ENCODE measurements around the gene ABLIM1.
A peak's percentile ranks its signal among the peaks of the same experiment; 100 is the strongest.

Gene ABLIM1

DNA sequence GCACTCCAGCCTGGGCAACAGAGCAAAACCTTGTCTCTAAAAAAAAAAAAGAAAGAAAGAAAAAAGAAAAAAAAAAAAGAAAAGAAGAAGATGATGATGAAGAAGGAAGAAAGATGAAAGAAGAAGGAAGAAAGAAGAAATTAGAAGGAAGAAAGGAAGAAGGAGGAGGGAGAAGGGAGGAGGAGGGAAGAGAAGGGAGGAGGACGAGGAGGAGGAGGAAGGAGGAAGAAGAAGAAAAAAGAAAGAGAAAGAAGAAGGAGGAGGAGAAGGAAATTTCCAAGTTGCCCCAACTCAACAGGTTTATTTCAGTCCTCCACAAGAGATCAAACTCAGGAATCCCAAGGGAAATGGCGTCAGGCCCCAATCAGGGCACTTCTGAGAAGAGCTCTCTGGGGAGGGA, 115.7 kb downstream of the ABLIM1 start:
- no peak for DNase-seq

DNA sequence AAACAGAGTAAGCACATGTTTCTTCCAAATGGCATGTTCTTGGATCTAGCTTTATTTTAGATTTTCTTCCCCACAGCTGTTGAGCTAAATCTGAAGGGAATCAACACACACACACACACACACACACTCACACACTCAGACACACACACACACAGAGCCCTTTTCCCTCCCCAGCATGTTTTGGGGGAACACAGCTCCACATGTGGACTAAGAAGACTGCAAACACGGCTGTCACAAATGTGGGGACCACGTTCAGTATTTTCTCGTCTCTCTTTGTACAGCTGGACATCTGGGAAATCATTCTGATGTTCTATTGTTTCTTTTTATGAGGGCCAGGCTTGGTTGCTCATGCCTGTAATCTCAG, 116.3 kb downstream of the ABLIM1 start:
- DNase-seq = no peak

DNA sequence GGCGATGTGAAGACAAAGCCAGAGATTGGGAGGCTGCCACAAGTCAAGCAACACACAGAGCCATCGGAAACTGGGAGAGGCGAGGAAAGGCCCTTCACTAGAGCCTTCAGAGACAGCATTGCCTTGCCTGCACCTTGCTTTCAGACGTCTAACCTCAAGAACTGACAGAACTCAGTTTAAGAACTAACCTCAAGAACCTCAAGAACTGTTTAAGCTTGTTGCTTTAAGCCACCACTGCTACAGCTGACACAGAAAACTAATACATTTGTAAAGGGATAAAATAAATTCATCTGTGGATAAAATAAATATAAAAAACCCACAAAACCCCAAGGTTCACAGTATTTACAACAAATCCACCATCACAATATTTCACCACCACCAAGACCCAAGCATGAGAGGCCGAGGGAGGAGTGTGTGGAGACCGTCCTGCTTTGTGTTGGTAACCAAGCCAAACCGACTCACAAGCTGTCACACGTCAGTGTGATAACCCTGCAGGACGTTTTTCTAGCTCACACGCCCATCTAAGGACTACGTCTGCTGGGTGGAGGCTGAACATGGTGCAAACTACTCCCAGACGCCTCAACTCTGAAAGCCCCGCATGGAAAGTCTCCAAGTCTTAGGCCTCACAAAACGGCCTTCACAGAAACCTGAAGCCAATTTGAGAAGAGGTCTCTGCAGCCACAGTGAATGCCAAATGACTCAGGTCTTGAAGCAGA, 116.8 kb downstream of the ABLIM1 start:
- no peak for DNase-seq

DNA sequence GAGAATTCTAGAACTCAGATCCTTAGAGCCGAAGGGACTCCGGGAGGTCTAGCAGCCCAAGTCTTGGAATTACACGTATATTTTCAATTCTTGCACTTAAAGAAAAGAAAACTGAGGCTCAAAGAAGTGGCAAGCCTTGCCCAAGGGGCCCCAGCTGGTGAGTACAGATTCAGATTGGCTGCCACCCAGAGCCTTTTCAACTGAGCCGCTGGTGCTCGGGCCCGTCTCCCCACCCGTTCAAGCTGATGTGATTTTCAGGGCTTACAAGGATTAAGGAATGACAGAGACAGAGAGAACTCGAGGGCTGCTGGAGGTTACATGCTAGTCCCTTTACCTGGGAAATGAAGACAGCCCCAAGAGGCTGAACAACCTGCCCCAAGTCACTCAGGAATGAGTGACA, 117.8 kb downstream of the ABLIM1 start:
- no peak for DNase-seq

DNA sequence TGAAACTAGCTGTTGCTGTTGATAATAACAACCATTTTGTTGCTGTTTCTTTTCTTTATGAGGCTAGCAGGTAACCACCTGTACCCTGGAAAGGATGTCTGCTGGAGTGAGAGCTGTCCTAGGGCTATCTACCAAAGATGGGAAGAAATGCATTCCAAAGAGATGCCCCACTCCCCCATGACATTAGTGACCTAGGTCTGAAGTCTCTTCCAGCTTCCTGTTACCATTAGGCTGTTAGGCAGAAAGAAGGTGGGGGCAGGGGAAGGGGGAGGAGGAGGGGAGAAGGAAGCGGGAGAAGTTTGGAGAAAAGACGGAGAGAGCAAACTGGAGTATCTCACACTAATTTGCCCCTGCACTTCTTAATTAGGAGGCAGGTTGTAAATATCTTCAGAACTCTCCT, 118.5 kb downstream of the ABLIM1 start:
- no peak for DNase-seq

DNA sequence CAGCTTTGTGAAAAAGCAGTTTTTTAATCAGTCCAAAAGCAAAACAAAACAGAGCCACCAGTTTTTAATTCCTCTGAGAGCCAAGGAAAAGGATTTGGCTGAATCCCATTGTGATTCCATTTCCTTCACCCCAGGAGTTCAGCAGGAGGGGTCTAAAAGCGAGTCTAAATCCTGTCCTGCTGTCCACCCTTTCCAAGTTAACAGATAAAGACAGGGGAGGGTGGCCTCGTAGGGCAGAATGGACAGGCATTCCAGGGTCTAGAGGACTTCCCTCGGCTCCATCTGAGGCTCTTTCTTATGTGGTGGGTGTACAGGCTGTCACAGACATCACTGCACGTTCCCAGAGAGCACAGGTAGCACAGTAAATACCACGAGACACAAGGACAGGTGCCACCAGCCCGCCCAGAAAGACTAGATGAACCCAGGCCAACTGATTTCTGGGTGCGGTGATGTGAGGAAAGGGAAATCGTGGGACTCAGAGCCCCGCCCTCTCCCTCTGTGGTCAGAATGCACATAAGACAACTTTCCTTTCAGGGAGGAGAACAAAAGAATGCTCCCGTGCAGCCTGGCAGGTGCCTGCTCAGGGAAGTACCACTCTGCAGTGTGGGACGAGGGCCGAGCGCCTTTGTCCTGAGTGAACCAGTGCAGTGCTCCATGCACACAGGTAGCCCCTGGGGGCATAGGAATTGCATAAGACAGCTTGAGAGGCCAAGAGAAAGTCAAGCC, 119.7 kb downstream of the ABLIM1 start:
- DNase-seq = no peak

DNA sequence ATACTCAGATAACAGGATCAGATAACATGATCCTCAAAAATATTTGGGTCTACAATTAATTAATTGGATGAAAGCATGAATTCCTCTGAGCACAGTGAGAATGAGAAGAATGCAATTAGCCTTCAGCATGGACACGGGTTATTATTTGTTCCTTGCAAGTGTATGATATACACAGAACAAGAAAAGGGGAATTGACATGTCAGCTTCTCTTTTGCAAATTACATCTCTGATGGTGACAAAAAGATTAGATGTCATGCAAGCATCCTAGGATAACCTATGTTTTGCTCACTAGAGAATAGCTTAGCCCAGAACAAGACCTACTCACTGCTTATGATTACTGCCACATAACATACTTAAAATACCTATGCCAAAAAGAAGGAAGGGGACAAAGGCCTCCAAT, 120.3 kb downstream of the ABLIM1 start:
- no peak for DNase-seq

DNA sequence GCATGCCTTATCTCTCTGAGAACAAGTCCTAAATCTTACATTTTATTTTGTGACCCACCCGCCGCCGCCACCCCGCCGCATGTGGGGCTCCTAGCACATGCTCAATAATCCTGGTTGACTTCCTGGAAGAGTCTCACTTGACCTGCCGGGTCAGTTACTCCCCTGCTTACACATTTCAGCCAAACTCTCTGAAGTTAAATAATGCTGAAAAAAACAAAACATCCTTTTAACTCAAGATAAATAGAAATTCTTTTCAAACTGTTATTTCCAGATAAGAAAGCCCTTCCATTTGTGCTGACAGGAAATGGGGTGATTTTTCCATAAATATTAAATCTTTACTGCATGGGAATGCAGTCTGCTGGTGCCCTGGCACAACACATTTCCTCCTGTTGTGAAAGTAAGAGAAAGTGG, 123.5 kb downstream of the ABLIM1 start:
- no peak for DNase-seq

DNA sequence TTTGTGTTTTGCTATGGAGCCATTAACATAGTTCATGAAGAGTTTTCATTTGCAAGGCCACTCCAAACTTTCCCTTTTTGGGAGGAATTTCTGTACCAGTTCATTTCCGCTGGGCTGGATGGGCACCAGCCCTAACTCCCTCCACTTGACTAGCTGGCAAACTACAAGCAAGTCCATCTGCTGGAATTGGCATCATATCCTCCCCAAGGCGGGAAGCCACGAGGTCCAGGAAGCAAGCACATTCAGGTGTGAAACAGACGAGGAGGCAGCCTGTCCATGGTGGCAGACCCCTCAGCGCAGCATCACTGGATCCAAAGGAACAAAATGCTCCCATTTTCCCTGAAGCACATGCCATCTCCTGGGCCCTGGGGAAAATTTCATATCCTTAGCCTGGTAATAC, 125.8 kb downstream of the ABLIM1 start:
- DNase-seq = no peak

DNA sequence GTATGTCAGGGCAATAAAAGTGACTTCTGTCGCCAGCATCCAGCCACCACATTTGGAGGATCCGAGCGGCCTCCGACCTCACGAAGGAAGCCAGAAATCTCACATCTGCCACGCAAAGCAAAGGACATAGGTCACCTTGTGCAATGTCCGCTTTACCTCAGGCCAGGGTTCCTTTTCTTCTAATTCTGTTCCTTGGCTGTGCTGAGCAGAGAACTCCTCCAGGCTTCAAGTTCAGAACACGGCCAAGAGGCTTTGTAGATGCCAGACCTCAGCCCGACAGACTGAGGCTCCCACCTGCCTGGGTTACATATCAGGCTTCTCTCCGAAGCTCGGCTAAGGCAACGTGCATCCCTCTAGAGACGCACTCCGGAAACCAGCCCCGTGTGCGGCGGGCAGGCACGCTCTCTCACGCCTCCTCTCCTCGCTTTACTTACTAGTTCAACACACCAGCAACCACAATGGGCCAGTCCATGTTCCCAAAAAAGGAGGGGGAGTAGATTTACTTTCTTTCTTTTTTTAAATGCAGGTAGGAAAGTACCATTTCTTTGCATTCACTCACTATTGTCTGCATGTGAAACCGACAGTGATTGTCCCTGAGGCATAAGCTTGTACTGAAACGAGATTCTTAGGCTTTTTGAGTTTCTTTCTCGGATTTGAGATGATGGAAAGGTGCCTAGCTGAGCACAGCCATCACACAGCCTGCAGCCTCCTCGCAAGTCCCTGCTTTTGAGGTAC, 131.4 kb downstream of the ABLIM1 start:
- DNase-seq = peak; percentile 41

DNA sequence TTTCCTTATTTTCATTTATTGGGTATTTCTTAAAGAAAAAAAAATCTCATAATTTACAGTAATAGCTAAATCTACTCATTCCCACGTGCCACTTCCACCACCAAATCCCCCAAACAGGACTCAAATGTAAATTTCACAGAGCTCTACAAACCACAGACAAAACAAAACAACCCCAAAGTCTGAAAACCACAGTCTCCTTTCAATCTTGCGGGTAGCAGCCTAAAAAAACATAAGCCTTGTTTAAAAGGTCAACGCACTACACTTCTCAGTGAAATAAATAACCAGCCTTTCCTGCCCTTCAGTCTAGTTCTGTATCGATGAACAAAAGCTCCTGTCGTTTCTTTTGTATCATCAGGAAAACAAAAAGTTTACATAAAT, 132.0 kb downstream of the ABLIM1 start:
- DNase-seq = no peak

DNA sequence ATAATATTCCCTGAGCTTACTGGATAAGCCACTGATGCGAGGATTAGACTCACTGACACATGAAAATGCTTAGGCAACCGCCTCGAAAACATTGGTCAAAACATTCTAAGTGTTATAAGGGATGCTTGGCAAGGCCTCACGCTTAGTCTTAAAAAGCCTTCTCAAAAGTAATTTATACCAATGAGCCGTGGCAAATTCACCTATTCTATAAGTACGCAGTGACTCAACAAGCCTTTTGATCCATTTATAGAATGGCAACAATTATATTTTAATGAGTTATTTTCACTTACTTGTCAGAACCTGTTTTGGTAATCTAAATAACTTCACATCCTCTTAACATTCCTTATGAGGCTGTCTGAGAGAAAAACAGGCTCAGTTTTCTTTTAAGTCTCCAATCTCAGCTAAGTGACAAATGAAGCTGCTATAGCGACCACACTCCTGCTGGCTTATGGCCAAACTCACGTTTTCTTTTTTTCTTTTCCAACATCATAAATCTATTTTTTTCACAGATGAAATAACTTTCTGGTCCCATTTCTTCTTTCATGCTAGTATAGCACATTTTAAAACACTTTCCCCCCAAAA, 132.6 kb downstream of the ABLIM1 start:
- DNase-seq = no peak

DNA sequence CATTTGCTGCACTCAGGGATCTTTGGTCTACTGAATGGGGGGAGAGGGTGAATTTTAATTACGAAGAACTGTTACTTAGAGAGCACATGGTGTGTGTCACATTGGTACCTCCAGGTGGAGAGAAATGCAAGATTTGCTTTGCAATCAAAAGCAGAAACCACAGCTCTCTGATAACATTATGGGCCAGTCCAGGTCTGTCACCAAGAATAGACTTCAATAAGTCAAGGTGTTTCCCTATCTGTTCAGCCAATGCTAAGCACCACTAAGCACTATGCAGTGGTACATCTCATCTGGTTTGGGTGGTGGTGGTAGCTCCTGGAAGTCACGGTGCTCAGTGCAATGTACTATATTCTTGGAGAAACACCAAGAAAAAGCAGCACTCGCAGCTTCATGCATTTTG, 134.2 kb downstream of the ABLIM1 start:
- DNase-seq = no peak

DNA sequence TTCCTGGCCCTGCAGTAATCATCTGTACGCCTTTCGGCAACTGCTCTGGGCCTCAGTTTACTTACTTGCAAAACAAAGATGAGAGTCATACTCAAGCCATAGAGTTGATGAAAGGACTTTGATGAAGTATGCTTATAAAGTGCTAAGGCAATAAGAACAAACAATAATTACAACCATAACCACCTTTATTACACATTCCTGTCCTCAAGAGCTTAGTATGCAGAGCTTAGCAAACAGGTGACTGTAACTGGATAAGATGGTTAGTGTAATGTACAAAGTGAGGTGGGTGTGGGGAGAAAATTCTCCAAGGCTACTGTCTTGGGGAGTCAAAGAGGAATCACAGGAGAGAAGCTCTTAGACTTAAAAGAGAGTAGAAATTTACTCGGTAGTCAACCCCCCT, 136.8 kb downstream of the ABLIM1 start:
- DNase-seq = no peak

DNA sequence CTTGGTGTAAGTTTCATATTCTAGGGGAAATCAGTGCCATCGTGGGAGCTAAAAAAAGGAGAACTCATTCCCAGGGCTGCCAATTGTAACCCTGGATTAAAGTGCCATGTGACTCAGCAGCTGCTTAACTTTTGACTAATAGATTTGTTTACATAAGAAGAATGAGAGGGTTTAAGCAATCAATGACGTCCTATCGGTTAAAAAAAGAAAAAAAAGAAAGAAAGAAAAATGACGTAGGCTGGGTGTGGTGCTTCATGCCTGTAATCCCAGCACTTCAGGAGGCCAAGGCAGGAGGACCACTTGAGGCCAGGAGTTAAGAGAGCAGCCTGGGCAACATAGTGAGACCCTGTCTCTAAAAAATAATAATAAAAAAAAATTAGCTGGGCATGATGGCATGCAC, 137.6 kb downstream of the ABLIM1 start:
- no peak for DNase-seq

DNA sequence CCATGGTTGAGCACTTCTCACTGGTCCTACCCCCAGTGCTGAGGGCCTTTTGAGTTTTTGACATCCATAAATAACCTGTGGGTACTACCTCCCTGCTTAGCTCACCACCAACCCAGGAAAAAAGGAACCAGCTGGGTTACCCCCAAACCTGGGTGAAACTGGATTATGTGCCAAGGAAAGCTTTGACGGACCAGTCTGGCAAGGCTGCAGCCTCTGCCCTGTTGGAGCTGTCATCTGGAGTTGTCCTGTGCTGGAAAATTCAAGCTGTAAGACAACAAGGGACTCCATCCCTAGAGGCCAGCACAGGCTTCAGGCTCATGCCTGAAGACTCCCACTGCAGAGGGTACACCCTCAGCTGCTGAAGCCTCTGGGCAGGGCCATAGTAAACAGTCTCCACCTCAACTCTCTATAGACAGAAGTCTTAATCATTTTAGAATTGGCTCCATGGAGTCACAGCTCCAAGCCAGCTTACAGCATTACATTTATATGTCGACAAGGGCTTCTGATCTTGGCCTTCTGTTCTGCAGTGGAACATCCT, 138.2 kb downstream of the ABLIM1 start:
- DNase-seq = no peak

DNA sequence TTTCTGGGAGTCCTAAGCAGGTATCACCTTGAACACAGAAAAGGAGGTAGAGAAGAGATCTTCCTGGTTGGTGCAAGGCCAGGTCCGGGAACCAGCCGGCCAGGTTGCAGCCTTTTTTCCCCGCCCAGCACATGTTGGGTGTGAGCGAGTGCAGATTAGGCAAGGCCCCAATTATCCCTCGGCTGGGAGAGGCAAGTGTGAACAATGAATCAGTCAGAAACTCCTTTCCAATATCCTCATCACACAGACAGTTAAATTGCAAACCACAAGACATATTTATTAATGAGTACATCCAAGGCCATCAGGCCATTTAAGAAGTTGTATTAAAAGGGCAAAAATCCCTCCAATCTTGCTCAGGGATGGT, 138.8 kb downstream of the ABLIM1 start:
- DNase-seq = no peak

DNA sequence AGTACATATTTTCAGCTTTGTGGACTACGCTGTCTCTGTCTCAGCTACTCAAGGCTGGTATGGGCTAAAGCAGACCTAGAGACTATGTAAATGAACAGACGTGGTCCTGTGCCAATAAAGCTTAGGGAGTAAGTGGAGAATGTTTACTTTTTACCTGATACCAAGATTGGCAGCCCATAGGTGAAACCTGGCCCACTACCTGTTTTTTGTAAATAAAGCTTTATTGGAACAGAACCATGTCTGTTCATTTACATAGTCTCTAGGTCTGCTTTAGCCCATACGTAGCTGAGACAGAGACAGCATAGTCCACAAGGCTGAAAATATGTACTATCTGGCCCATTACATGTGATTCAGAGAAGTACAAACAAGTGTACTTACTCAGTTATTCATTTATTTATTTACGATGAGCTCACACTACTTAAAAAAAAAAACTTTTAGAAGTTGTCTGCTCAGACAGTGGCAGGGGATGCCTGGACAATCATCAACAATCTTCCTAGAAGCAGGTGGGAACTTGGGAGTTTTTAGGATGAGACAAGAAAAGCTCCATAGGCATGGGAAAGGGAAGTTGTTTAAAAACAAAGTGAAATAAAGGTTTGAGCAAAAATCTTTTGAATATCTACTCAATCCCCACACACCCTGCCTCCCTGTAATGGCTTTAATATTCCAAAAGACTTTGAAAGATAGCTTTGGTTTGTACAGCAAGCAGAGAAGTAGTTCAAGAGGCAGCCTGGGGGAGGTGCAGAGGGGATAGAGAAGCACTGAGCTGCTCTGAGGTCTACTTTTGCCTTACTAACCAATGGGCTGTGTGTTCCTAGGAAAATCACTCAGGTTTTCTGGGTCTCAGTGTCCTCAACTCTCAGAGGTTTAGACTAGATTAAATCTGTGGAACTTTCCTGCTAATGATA, 139.4 kb downstream of the ABLIM1 start:
- DNase-seq = no peak

DNA sequence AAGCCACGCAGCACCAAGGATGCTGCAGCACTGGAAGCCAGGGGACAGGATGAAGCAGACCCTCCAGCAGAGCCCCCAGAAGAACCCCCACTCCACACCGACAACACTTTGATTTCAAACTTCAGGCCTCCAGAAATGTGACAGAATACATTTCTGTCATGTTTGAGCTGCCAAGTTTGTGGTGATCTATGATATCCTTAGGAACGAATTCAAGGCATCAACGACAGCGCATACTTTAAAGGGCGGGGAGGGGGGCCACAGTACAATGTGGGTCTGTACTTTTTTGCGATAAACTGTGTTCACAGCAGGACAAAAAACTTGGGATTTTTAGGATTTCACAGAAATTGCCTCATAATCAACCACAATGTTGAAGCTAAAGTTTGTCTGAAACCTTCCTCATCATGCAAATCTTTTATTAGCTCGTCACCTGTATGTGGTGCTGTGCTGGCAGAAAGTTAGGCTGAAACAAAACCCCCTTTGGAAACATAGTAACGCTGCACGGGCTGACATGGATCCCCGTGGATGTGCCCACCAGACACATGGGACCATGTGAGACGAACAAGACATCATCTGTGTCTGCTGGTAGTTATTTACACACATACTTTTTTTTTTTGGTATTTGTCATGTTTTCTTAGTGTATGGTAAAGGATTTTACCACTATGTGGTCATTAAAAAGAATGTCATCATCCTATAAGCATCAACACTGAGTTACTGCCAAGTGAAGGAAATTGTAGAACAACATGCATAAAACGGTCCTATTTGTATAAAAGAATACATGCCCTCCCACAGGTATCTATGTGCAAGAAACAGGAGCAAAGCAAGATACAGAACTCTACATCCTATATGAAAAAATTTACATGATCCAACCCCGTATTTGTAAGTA, 140.5 kb downstream of the ABLIM1 start:
- no peak for DNase-seq

DNA sequence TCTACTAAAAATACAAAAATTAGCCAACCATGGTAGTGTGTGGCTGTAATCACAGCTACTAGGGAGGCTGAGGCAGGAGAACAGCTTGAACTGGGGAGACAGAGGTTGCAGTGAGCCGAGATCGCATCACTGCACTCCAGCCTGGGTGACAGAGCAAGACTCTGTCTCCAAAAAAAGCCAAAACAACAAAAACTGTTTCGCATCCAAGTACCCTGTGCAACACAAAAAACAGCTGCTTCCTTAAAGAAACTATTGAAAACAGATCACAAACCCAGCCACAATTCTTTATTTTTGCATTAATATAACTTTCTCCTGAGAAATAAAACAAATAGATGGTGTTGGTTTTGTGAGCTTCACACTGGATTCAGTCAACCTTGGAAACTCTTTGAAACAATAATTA, 141.7 kb downstream of the ABLIM1 start:
- DNase-seq = no peak

DNA sequence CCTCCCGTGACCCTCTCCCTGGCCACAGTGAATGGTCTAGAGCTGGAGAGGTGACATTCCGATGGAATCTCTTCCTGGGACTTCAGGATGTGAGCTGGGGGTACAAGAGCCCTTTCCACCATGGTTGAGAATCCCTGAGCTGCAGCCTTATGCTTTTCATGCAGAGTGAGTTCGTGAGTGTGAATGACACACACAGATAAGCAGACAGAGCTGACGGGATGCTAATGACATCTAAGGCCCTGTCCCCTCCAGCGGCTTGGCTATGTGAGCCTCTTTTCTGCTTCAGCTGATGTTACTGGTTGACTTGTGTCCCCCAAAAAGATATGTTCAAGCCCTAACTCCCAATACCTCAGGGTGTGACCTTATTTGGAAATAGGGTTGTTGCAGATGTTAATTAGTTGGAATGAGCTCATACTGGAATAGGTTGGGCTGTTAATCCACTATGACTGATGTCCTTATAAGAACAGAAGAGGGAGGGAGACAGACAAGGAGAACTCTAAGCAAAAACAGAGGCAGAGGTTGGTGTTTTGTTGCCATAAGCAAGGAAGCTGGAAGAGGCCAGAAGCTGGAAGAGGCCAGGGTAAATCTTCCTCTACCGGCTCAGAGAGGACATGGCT, 142.7 kb downstream of the ABLIM1 start:
- no peak for DNase-seq

All from NCI-H1105 (cell line).